GM12892 (cell line): ENCODE measurements around the gene OR2B2.
A peak's percentile ranks its signal among the peaks of the same experiment; 100 is the strongest.

Experiments used
- POLR2AphosphoS5 ChIP-seq: IDR thresholded peaks from 2 replicates; pipeline ENCODE4 v1.6.1; 2011; ENCODE audit warnings: low read depth, low read length, control low read depth
- TAF1 ChIP-seq: IDR thresholded peaks from 2 replicates; pipeline ENCODE4 v1.6.1; 2011; ENCODE audit warnings: low read depth, mild to moderate bottlenecking, control low read depth, low read length, borderline replicate concordance

DNA sequence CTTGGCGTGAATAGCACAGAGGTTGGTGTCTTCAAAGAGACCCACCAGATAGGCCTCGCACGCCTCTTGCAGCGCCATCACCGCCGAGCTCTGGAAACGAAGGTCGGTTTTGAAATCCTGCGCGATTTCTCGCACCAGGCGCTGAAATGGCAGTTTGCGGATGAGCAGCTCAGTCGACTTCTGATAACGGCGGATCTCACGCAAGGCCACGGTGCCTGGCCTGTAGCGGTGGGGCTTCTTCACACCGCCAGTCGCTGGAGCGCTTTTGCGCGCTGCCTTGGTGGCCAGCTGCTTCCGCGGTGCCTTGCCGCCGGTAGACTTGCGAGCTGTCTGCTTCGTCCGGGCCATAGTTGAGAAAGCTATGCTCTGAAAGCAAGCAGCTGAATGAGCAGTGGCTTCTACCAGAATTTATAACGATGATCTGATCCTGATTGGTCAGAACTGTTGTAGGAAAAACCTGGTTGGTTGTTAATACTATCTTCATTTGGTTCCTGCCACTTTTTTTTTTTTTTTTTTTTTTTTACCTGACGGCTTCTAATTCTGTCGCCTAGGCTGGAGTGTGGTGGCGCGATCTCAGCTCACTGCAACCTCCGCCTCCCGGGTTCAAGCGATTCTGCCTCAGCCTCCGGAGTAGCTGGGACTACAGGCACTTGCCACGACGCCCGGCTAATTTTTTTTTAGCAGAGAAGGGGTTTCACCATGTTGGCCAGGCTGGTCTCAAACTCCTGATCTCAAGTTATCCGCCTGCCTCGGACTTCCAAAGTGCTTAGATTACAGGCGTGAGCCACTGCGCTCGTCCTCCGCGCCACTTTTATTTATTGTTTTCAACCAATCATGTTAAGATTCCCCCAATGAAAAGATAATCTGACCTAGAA, 21.5 kb downstream of the OR2B2 start:
- TF ChIP-seq TAF1 (peak; percentile 52; the same call in 1 of the 2 replicates), POLR2AphosphoS5 (peak; percentile 97)
